ENCODE results near the gene LTBP1. TPM values are rescaled to one million over a fixed set of nuclear protein-coding genes. Genes with fewer than 3 reads are reported as not detected.

The LTBP1 gene
- total RNA-seq, 2 donors from 2014 or later = 19.4 to 23.1 TPM

DNA sequence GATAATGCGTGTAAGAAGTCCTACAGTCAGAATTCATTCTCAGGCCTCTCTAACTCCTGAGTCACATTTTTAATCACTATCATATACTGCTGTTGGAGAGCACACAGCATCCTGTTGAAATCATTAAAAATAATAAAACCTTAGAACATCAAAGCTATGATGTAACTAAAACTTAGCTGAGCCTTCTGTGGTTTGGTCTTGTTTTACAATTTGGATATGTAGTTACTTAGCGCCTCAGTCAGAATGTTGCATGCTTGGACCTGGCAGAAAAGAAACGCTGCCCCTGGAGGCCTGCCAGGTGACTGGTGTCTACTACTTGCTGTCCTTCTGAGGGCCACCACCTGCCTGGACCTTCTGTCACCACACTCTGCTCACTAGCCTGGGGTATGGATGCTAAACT lies 268.5 kb downstream of the LTBP1 start:
- intact Hi-C loops (cut with DNase I) = no loop called here
- H3K4me1 ChIP-seq = no peaks in the 10 kb centered on the region
- no peaks in the 10 kb centered on the region for H3K36me3 ChIP-seq
- no peak overlapping the region for H3K9ac ChIP-seq (ENCODE audit: low read depth in 2 of 2, low read length in 2 of 2)
- H3K4me3 ChIP-seq = no peak overlapping the region
- DNase-seq = no peak
- no peaks in the 10 kb centered on the region for H3K27me3 ChIP-seq
- TF ChIP-seq, protein P1, sequence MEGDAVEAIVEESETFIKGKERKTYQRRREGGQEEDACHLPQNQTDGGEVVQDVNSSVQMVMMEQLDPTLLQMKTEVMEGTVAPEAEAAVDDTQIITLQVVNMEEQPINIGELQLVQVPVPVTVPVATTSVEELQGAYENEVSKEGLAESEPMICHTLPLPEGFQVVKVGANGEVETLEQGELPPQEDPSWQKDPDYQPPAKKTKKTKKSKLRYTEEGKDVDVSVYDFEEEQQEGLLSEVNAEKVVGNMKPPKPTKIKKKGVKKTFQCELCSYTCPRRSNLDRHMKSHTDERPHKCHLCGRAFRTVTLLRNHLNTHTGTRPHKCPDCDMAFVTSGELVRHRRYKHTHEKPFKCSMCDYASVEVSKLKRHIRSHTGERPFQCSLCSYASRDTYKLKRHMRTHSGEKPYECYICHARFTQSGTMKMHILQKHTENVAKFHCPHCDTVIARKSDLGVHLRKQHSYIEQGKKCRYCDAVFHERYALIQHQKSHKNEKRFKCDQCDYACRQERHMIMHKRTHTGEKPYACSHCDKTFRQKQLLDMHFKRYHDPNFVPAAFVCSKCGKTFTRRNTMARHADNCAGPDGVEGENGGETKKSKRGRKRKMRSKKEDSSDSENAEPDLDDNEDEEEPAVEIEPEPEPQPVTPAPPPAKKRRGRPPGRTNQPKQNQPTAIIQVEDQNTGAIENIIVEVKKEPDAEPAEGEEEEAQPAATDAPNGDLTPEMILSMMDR (IDR thresholded peaks at IDR 0.05) = no peak
- H3K9me3 ChIP-seq = no peaks in the 10 kb centered on the region
- no peak overlapping the region for H3K27ac ChIP-seq

DNA sequence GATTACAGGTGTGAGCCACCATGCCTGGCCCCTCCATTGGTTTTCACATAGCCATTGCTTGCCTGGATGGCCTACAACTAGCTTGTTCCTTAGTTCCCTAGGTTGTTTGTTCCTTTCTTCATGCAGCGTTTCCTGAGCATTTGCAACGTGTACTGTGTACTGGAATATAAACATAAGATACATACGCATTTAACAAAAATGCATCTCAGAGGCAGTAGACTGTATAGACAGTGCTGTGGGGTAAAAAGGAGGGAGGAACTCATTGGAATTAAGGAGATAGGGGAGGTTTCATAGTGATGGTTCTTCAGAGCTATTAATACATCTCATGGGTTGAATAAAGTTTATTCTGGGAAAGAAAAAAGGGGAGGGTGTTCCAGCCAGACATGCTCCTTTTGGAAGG lies 269.2 kb downstream of the LTBP1 start:
- no peaks in the 10 kb centered on the region for H3K4me1 ChIP-seq

DNA sequence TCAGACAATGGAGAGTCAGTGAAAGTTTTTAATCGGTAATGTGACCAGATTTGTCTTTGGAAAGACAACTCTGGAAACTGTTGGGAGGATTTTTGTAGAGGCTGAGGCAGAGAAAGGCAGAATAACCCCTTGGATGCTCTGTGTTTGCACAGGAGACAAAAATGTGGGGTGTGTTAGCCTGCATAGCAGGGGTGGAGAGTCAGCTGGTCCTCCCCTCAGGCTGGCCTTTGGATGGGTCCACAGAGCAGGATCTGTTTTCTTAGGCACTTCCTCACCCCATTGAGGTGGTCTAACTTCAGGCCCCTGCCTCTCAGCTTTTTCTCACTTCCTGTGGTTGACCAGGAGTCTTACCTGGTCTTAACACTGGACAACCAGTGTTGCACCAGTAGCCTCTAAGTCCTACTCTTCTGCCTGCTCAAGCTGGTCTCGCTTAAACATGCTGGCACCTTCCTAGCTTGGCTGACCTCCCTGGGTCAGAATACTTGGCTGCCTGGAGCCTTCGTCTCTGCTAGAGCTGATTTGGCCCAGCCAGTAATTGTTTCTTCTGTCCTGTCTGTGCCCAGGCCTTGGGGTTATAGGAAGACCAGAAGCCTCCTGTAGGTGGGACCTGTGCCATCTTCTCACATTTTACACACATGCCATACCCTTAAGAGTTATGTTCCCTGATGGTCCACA lies 269.9 kb downstream of the LTBP1 start:
- DNase-seq = no peak
- Histone ChIP-seq H3K36me3 (no peaks in the 10 kb centered on the region), H3K27ac (no peak overlapping the region), H3K4me3 (no peak overlapping the region), H3K4me1 (no peaks in the 10 kb centered on the region), H3K9ac (ENCODE audit: low read depth in 2 of 2, low read length in 2 of 2) (no peak overlapping the region), H3K27me3 (no peaks in the 10 kb centered on the region), H3K9me3 (no peaks in the 10 kb centered on the region)
- intact Hi-C loops (cut with DNase I) = no loop called here
- TF ChIP-seq, protein P1 (IDR thresholded peaks at IDR 0.05) = no peak

More for the DNA sequence above, 269.2 kb downstream of the LTBP1 start:
- H3K36me3 ChIP-seq = no peaks in the 10 kb centered on the region
- H3K9me3 ChIP-seq = no peaks in the 10 kb centered on the region
- no peak overlapping the region for H3K4me3 ChIP-seq
- intact Hi-C loops (cut with DNase I) = no loop called here
- H3K27ac ChIP-seq = no peak overlapping the region
- DNase-seq = no peak
- TF ChIP-seq, protein P1 (IDR thresholded peaks at IDR 0.05) = no peak
- no peaks in the 10 kb centered on the region for H3K27me3 ChIP-seq
- no peak overlapping the region for H3K9ac ChIP-seq (ENCODE audit: low read depth in 2 of 2, low read length in 2 of 2)

DNA sequence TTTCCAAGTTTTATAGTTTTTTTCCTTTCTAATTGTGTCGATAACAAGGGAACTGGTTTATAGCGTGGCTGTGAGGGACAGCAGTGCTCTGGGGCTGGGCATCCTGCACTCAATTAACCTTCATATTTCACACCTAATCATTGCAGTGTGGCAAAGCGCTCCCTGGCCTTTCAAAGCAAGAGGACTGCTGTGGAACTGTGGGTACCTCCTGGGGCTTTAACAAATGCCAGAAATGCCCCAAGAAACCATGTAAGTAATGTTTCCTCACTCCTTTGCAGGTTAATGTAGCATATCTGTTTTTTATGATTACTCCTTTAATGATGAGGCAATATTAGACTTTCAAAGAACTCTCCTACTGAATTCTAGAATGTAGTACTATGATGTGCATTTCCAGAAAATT lies 270.7 kb downstream of the LTBP1 start:
- H3K9me3 ChIP-seq = no peaks in the 10 kb centered on the region
- intact Hi-C loops (cut with DNase I) = no loop called here
- TF ChIP-seq, protein P1 (IDR thresholded peaks at IDR 0.05) = no peak
- H3K27me3 ChIP-seq = no peaks in the 10 kb centered on the region
- H3K4me3 ChIP-seq = no peak overlapping the region
- no peak overlapping the region for H3K9ac ChIP-seq (ENCODE audit: low read depth in 2 of 2, low read length in 2 of 2)
- no peaks in the 10 kb centered on the region for H3K4me1 ChIP-seq
- no peak overlapping the region for H3K27ac ChIP-seq
- no peaks in the 10 kb centered on the region for H3K36me3 ChIP-seq
- DNase-seq = no peak

DNA sequence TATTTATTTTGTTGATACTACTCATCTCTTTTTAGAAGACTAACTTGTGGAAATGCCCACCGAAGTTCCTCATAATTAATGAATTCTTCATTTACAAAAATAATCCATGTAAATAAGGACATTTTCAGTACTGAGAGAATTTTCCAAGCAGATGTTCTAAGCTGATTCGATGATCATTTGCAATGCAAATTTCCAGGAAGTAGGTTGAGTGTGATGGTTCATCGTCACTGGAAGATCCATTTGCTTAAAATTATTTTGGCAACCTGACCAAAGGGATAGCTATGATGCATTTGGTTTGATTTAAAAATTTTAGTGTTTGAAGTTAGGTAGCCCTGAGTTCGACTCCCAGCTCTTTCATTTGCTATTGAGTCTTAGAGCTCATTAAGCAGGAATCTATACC lies 272.4 kb downstream of the LTBP1 start:
- Histone ChIP-seq H3K9ac (ENCODE audit: low read depth in 2 of 2, low read length in 2 of 2) (no peak overlapping the region), H3K36me3 (no peaks in the 10 kb centered on the region), H3K27ac (no peak overlapping the region), H3K4me3 (no peak overlapping the region), H3K27me3 (no peaks in the 10 kb centered on the region), H3K4me1 (no peaks in the 10 kb centered on the region), H3K9me3 (no peaks in the 10 kb centered on the region)
- intact Hi-C loops (cut with DNase I) = no loop called here
- TF ChIP-seq, protein P1 (IDR thresholded peaks at IDR 0.05) = no peak
- DNase-seq = no peak
